Activated CD4-positive, alpha-beta T cell treated with anti-CD3 and anti-CD28 coated beads for 36 hours (primary cell): Measurements from ENCODE around the gene GRIA4. TPM values are rescaled to one million over a fixed set of nuclear protein-coding genes. Genes with fewer than 3 reads are reported as not detected.
"Not testable (repeated sequence)": the region's sequence is repeated elsewhere in the genome, so short reads cannot be mapped to it uniquely, and the experiment has no call there.

Experiments used
- ATAC-seq: fragments of 200-7000 bp; cut with Tn5 transposase; one replicate; pipeline ENCODE4 v1.10.0; 2021; ENCODE audit warnings: mild to moderate bottlenecking, moderate library complexity
- CTCF ChIA-PET: fragments of 350-600 bp; sonication (Branson Sonifier 250); formaldehyde crosslinking; loops from one replicate; lab custom pipeline; 2021; ENCODE audit warnings: antibody characterized with exemption; lab: Charles Lee
- POLR2A ChIA-PET: fragments of 350-600 bp; sonication (Branson Sonifier 250); formaldehyde crosslinking; loops from one replicate; lab custom pipeline; 2021; ENCODE audit warnings: antibody characterized with exemption, inconsistent platforms; lab: Charles Lee
- DNase-seq: peaks from one replicate; pipeline ENCODE4 v3.0.0-alpha.2; 2020
- H3K27ac Mint-ChIP-seq: one replicate; pipeline ENCODE4 v1.8.0; 2021; ENCODE audit warnings: mixed read lengths
- H3K27me3 Mint-ChIP-seq: one replicate; pipeline ENCODE4 v1.8.0; 2021; ENCODE audit warnings: mixed read lengths
- H3K36me3 Mint-ChIP-seq: one replicate; pipeline ENCODE4 v1.8.0; 2021; ENCODE audit warnings: low read depth, mixed read lengths
- H3K4me1 Mint-ChIP-seq: one replicate; pipeline ENCODE4 v1.8.0; 2021; ENCODE audit warnings: mixed read lengths
- H3K4me3 Mint-ChIP-seq: one replicate; pipeline ENCODE4 v1.8.0; 2021; ENCODE audit warnings: mild to moderate bottlenecking, moderate library complexity, mixed read lengths
- H3K9me3 Mint-ChIP-seq: one replicate; pipeline ENCODE4 v1.8.0; 2021; ENCODE audit warnings: low read depth, mixed read lengths
- intact Hi-C, 2 experiments: fragments of 100-400 bp; cut with DNase I in 1 of 2; cut with micrococcal nuclease in 1 of 2; formaldehyde crosslinking; loops; one replicate each; pipeline versions ENCODE4 v1.14.2 to v1.15.1; 2022 to 2024; cut with DNase I, micrococcal nuclease
- total RNA-seq, 2 experiments: library from RNA; stranded (reverse); gene quantifications; one replicate each; pipeline ENCODE4 v1.2.3, GENCODE V29; 2021

The GRIA4 gene
- total RNA-seq, 2 experiments from 2014 or later = not detected

DNA sequence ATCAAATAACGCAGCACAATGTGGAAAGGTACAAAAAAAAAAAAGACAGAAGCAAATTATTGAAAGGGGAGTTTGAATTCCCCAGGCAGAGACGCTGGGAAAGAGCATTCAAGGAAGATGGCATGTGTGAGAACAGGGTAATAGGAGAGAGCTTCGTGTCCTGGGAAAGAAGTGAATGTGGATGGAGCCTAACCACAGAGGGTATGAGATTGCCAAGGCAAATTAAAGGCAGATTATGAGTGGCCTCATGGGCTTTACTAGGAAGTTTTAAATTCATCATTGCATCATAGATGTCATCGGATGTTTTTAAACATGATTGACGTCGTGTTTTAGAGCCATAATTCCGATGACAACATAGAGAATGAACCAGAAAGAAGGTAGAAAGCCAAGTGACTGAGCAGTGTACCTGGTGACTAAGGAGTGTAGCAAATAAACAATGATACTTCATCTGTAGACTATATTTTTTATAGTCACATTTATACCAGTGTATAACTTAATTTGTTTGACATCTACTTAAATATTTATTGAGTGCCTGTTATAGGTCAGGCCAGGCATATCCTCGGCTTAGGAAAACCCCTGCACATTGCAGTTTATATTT, 260.7 kb downstream of the GRIA4 start:
- ChIA-PET CTCF (no interaction called here), POLR2A (no interaction called here)
- H3K27me3 Mint-ChIP-seq = no peaks in the 10 kb centered on the region
- H3K4me1 Mint-ChIP-seq = no peaks in the 10 kb centered on the region
- no peak overlapping the region for H3K27ac Mint-ChIP-seq
- no peak overlapping the region for H3K4me3 Mint-ChIP-seq
- peaks cover 7% of the 10 kb centered on the region for H3K9me3 Mint-ChIP-seq
- DNase-seq (no peak), ATAC-seq (no peak)
- H3K36me3 Mint-ChIP-seq = no peaks in the 10 kb centered on the region
- intact Hi-C loops = no loop called here

DNA sequence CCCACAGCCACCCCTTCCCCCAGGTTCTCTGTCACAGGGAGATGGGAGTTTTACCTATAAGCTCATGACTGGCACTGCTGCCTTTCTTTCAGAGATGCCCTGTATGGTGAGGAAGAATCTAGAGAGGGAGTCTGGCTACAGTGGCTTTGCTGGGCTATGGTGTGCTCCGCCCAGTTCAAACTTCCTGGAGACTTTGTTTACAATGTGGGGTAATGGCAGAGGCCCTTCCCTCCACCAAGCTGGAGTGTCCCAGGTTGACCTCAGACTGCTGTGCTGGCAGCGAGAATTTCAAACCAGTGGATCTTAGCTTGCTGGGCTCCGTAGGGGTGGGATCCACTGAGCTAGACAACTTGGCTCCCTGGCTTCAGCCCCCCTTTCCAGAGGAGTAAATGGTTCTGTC, 268.6 kb downstream of the GRIA4 start:
- Mint-ChIP-seq H3K4me1 (no peaks in the 10 kb centered on the region), H3K9me3 (peaks cover 7% of the 10 kb centered on the region), H3K27ac (no peak overlapping the region), H3K27me3 (no peaks in the 10 kb centered on the region), H3K36me3 (no peaks in the 10 kb centered on the region), H3K4me3 (no peak overlapping the region)
- DNase-seq (no peak), ATAC-seq (no peak)
- ChIA-PET POLR2A (no interaction called here), CTCF (interaction anchor here (1.5 kb wide), 1 partner anchor 15 kb away, joined by 6 read pairs; no protein-coding TSS in a partner anchor)
- intact Hi-C loops = no loop called here

DNA sequence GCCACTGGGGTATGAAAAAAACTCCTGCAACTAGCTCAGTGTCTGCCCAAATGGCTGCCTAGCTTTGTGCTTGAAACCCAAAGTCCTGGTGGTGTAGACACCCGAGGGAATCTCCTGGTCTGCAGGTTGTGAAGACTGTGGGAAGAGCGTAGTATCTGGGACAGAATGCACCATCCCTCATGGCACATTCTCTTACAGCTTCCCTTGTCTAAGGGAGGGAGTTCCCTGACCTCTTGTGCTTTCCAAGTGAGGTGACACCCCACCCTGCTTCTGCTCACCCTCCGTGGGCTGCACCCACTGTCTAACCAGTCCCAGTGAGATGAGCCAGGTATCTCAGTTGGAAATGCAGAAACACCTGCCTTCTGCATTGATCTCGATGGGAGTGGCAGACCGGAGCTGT, 269.1 kb downstream of the GRIA4 start:
- H3K27ac Mint-ChIP-seq, ATAC-seq, H3K4me3 Mint-ChIP-seq, H3K9me3 Mint-ChIP-seq, POLR2A ChIA-PET, H3K4me1 Mint-ChIP-seq, H3K36me3 Mint-ChIP-seq, intact Hi-C loops, H3K27me3 Mint-ChIP-seq, DNase-seq: not testable (repeated sequence)
- CTCF ChIA-PET = interaction anchor here (1.5 kb wide), 1 partner anchor 16 kb away, joined by 6 read pairs; no protein-coding TSS in a partner anchor

DNA sequence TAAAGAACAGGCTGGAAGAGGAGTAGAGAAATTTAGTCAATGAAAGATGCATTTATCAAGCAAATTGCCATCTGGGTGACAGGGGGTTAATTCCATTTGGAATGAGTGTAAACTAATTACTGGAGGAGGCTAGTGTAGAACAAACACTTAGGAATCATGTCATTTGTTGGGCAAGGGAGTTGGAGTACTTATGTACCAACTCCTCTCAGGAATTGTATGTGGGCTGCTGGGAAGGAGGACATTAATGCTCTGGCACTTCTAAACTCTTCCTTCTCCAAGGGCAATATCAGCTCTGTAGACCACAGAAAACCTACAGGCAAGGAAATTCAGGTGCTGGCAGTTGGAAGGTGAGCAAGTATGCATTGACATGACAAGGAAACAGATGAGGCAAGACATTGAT, 271.2 kb downstream of the GRIA4 start:
- Mint-ChIP-seq H3K4me1 (no peaks in the 10 kb centered on the region), H3K4me3 (no peak overlapping the region), H3K9me3 (no peaks in the 10 kb centered on the region), H3K27me3 (no peaks in the 10 kb centered on the region), H3K27ac (no peak overlapping the region), H3K36me3 (no peaks in the 10 kb centered on the region)
- ATAC-seq = no peak
- intact Hi-C loops = no loop called here
- DNase-seq = no peak
- CTCF ChIA-PET = no interaction called here
- POLR2A ChIA-PET = no interaction called here

DNA sequence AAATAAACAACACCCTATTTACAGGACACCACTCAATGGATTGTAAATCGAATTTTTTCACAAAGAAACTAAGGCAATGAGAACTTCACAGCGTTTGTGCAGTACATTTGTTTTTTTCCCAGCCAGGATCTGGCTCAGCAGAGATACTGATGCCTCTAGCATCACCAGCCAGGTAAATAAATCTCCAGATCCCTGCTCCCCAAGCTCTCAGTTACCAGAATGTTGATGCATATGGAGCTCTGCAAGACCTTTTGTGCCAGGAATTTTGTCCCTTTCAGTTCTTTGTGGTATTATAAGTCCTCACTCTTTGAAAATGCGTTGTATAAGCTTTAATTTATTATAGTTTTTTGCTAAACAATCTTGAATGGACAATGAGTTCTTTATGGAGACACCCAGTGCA, 274.6 kb downstream of the GRIA4 start:
- Mint-ChIP-seq H3K4me3 (no peak overlapping the region), H3K27me3 (no peaks in the 10 kb centered on the region), H3K36me3 (no peaks in the 10 kb centered on the region), H3K9me3 (no peaks in the 10 kb centered on the region), H3K4me1 (no peaks in the 10 kb centered on the region), H3K27ac (no peak overlapping the region)
- intact Hi-C loops = no loop called here
- ChIA-PET POLR2A (no interaction called here), CTCF (no interaction called here)
- DNase-seq (no peak), ATAC-seq (no peak)

DNA sequence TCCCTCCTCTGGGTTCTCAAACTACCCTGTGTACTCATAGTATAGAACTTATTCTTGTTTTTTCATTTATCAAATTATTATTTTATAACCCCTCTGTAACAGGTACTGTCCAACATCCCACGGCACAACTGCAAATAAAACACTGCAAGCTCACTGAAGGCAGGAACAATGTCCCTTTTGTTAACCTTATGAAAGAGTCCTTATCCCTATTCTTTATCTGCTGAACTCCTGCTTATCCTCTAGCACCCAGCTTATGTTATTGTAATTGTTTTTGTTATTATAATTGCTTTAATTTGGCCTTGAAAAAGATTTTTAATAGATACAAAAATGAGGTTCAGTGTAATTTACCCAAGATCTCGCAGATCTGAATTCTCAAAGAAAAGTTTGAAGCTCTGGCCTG, 281.8 kb downstream of the GRIA4 start:
- Mint-ChIP-seq H3K27me3 (no peaks in the 10 kb centered on the region), H3K27ac (no peak overlapping the region)
- CTCF ChIA-PET = no interaction called here

DNA sequence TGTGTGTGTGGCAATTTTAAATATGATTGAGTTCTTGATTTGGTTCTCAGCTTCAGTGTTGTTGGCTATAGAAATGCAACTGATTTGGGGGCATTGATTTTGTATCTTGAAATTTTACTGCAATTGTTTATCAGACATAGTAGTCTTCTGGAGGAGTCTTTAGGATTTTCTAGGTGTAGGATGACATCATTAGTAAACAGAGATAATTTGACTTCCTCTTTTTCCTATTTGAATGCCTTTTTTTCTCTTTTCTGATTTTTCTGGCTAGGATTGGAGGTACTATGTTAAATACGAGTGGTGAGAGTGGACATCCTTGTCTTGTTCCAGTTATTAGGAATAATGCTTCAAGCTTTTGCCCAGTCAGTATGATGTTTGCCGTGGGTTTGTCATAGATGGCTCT, 287.3 kb downstream of the GRIA4 start:
- Mint-ChIP-seq H3K9me3 (no peaks in the 10 kb centered on the region), H3K36me3 (no peaks in the 10 kb centered on the region), H3K27ac (no peak overlapping the region), H3K4me3 (no peak overlapping the region), H3K27me3 (no peaks in the 10 kb centered on the region), H3K4me1 (no peaks in the 10 kb centered on the region)
- ChIA-PET POLR2A (no interaction called here), CTCF (no interaction called here)
- ATAC-seq = no peak
- intact Hi-C loops = no loop called here
- no peak for DNase-seq

More for the DNA sequence above, 281.8 kb downstream of the GRIA4 start:
- H3K4me1 Mint-ChIP-seq = no peaks in the 10 kb centered on the region
- POLR2A ChIA-PET = no interaction called here
- ATAC-seq (no peak), DNase-seq (no peak)
- no peaks in the 10 kb centered on the region for H3K36me3 Mint-ChIP-seq
- no peaks in the 10 kb centered on the region for H3K9me3 Mint-ChIP-seq
- intact Hi-C loops = no loop called here
- no peak overlapping the region for H3K4me3 Mint-ChIP-seq

DNA sequence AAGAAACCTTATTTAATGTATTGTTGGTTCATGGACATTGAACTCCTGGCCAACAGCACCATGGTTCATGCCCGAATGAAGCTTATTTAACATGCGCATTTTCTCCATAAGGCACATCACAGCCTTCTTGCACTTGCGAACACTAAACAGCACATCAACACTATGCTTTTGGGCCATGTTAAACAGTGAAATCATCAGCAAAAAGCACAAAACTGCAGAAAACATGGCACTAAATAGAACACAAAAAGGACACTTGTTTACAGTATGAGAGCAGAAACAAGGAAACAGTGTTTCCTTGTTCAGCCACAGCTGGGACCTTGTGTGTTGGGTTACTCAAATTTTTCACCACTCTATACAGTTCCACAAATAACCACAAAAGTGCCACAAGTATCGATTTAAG, 289.9 kb downstream of the GRIA4 start:
- ChIA-PET CTCF (no interaction called here), POLR2A (no interaction called here)
- no peak overlapping the region for H3K27ac Mint-ChIP-seq
- intact Hi-C loops = no loop called here
- peaks cover 2% of the 10 kb centered on the region for H3K27me3 Mint-ChIP-seq
- no peak for ATAC-seq
- H3K36me3 Mint-ChIP-seq = no peaks in the 10 kb centered on the region
- no peak for DNase-seq
- no peaks in the 10 kb centered on the region for H3K4me1 Mint-ChIP-seq
- H3K9me3 Mint-ChIP-seq = no peaks in the 10 kb centered on the region
- no peak overlapping the region for H3K4me3 Mint-ChIP-seq

DNA sequence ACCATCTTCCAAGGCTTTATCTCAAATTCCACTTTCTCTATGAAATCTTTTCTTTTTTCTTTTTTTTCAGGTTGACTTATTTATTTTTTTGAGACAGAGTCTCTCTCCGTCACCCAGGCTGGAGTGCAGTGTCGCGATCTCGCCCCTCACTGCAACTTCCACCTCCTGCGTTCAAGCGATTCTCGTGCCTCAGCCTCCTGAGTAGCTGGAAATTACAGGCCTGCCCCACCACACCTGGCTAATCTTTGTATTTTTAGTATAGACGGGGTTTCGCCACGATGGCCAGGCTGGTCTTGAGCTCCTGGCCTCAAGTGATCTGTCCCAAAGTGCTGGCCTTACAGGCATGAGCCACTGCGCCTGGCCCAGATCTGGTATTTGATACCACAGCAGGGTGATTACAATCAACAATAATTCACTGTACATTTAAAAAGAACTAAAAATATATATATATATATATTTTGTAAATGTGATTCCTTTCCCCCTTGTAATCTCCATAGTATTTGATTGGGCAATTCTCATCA, 290.7 kb downstream of the GRIA4 start:
- Mint-ChIP-seq H3K27me3 (peaks cover 2% of the 10 kb centered on the region), H3K36me3 (no peaks in the 10 kb centered on the region), H3K4me1 (no peaks in the 10 kb centered on the region), H3K4me3 (no peak overlapping the region), H3K9me3 (no peaks in the 10 kb centered on the region), H3K27ac (no peak overlapping the region)
- ATAC-seq (no peak), DNase-seq (no peak)
- ChIA-PET POLR2A (interaction anchor here (0.7 kb wide), 1 partner anchor 509 kb away, joined by 4 read pairs; no protein-coding TSS in a partner anchor), CTCF (no interaction called here)
- intact Hi-C loops = no loop called here

DNA sequence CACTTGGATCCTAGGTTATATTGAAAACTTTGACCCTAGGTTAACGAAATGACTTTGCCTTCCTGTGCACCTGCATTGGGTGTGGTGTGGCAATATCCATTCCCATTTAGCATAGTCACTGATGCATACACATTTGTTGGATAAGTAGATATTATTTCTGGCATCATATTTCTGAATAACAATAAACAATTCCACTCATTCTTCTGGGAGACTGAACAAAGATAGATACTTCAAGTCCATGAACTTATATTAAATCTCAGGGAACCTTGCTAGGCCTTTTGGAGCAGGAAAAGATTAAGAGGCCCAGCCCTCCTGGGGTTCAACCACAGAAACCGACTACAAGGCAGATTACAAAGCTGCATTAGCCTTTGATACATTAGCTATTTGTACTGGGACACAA, 293.2 kb downstream of the GRIA4 start:
- ChIA-PET POLR2A (no interaction called here), CTCF (no interaction called here)
- no peak overlapping the region for H3K4me3 Mint-ChIP-seq
- no peaks in the 10 kb centered on the region for H3K36me3 Mint-ChIP-seq
- H3K27me3 Mint-ChIP-seq = peaks cover 2% of the 10 kb centered on the region
- no peaks in the 10 kb centered on the region for H3K4me1 Mint-ChIP-seq
- DNase-seq (no peak), ATAC-seq (no peak)
- intact Hi-C loops = no loop called here
- no peaks in the 10 kb centered on the region for H3K9me3 Mint-ChIP-seq
- H3K27ac Mint-ChIP-seq = no peak overlapping the region

DNA sequence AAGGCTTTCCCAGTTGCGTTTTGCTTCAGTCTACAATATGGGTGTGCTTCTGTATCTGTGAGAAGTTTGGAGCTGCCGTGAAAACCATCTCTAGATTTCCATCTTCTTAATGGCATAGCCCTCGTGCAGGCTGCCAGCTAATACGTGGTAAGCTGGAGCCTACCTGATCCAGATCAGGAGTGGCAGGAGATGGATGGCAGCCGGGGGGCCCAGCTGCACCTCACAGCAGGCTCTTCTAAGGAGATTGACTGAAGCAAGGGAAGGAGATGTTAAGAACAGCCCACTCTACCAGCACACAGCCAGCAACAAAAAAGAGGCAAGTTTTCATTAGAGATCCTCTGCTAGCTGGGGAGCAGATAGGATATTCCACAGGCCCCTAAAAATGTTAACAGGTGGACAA, 296.6 kb downstream of the GRIA4 start:
- intact Hi-C loops = no loop called here
- no peak for ATAC-seq
- ChIA-PET CTCF (interaction anchor here (0.6 to 1.0 kb wide), 2 partner anchors 16 to 643 kb away, joined by 3 to 4 read pairs; no protein-coding TSS in a partner anchor), POLR2A (no interaction called here)
- Mint-ChIP-seq H3K27me3 (peaks cover 2% of the 10 kb centered on the region), H3K4me1 (no peaks in the 10 kb centered on the region), H3K4me3 (no peak overlapping the region), H3K36me3 (no peaks in the 10 kb centered on the region), H3K27ac (no peak overlapping the region), H3K9me3 (no peaks in the 10 kb centered on the region)
- no peak for DNase-seq

DNA sequence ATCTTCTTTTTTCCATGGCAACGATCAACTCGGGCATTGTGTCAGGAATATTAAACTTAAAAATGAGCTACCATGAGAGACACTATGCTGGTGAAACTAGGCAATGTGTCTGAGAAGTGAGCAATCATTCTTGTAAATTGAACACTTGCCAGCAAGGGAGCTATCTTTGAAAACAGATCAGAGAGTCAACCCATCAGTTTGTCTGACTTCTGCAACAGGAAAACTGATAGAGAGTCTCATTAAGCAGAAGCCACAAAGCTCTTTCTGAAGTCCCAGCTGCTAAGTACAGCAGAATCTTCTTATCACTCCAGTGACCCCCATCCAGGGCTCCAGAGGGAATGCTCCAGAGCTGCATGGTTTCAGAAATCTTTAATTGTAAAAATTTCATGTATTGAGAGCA, 297.4 kb downstream of the GRIA4 start:
- H3K9me3 Mint-ChIP-seq = no peaks in the 10 kb centered on the region
- CTCF ChIA-PET = interaction anchor here (1.0 to 1.3 kb wide), 2 partner anchors 15 to 45 kb away, joined by 3 to 4 read pairs; no protein-coding TSS in a partner anchor

More for the DNA sequence above, 297.4 kb downstream of the GRIA4 start:
- Mint-ChIP-seq H3K27me3 (peaks cover 2% of the 10 kb centered on the region), H3K36me3 (no peaks in the 10 kb centered on the region), H3K4me1 (no peaks in the 10 kb centered on the region), H3K27ac (no peak overlapping the region), H3K4me3 (no peak overlapping the region)
- DNase-seq = no peak
- ATAC-seq = no peak
- POLR2A ChIA-PET = no interaction called here
- intact Hi-C loops = no loop called here
